K562 (cell line): ENCODE data around the gene AP5Z1. TPM values are rescaled to one million over a fixed set of nuclear protein-coding genes. Genes with fewer than 3 reads are reported as not detected.

Source experiments
- ATAC-seq: fragments of 200-7000 bp; cut with Tn5 transposase; 3 replicates; pipeline ENCODE4 v1.9.1; 2020; ENCODE audit warnings: moderate library complexity
- BruUV-seq: library from RNA; stranded (reverse); fragments of 400-500 nt; replicated peaks from 2 replicates; lab custom pipeline; 2021; lab: Mats Ljungman, UMichigan
- CTCF ChIA-PET: fragments of 300-600 bp; formaldehyde crosslinking; extraction: SDS; loops from one replicate; lab custom pipeline; 2021; ENCODE audit warnings: low intra/inter-chr PET ratio; lab: Yijun Ruan, JAX
- POLR2A ChIA-PET: fragments of 300-600, 350-650 bp; sonication (Branson Sonifier 250); formaldehyde crosslinking; extraction: SDS; loops from one replicate; lab custom pipeline; 2021; ENCODE audit warnings: antibody characterized with exemption, inconsistent platforms; lab: Yijun Ruan, JAX
- DNase-seq, 4 experiments: peaks; one replicate each; pipeline versions ENCODE4 v3.0.0 to v3.0.0-alpha.2; 2011 to 2018; ENCODE audit warnings: low spot score in 3 of 4, mixed read lengths in 3 of 4; ENCODE audit errors: extremely low read depth in 1 of 4
- FAIRE-seq: peaks from 2 replicates; lab custom pipeline; 2011; peaks lifted over from hg19 to GRCh38; lab: Jason Lieb, UNC
- H2AFZ ChIP-seq: 2 replicates; pipeline ENCODE4 v1.6.0; 2011; ENCODE audit warnings: low read depth, low read length, control low read depth, inconsistent platforms
- H3K27ac ChIP-seq: fragments of 200-600 bp; 3 replicates; pipeline ENCODE4 v1.8.0; 2011; ENCODE audit warnings: low read depth, mild to moderate bottlenecking, control low read depth, inconsistent platforms, low read length, moderate library complexity, mixed read lengths; ENCODE audit errors: extremely low read depth
- H3K27me3 ChIP-seq, 2 experiments: fragments of 300-600 bp in 1 of 2; 2 replicates in 1 of 2; 3 replicates in 1 of 2; pipeline versions ENCODE4 v1.6.0 to v1.8.0; 2011; ENCODE audit warnings: inconsistent platforms in 2 of 2, low read length in 2 of 2, mild to moderate bottlenecking in 1 of 2, mixed read lengths in 1 of 2, moderate library complexity in 1 of 2; ENCODE audit not compliant: control insufficient read depth in 2 of 2, insufficient read depth in 2 of 2
- H3K36me3 ChIP-seq: fragments of 300-600 bp; 3 replicates; pipeline ENCODE4 v1.8.0; 2011; ENCODE audit warnings: mild to moderate bottlenecking, low read length, inconsistent platforms; ENCODE audit not compliant: control insufficient read depth, insufficient read depth
- H3K4me1 ChIP-seq, 2 experiments: fragments of 200-600 bp in 1 of 2; replicated peaks in 1 of 2; 2 replicates in 1 of 2; 3 replicates in 1 of 2; pipeline versions ENCODE4 v1.5.1 to v1.8.0; 2011; ENCODE audit warnings: inconsistent platforms in 2 of 2, low read length in 2 of 2, mild to moderate bottlenecking in 1 of 2, mixed read lengths in 1 of 2, moderate library complexity in 1 of 2; ENCODE audit not compliant: control insufficient read depth in 2 of 2, insufficient read depth in 2 of 2
- H3K4me2 ChIP-seq: 2 replicates; pipeline ENCODE4 v1.6.1; 2011; ENCODE audit warnings: low read length, control low read depth, inconsistent platforms, mixed read lengths; ENCODE audit not compliant: insufficient read depth
- H3K4me3 ChIP-seq: fragments of 200-600 bp; sonication (generic), shearing (Covaris generic); 2 replicates; pipeline ENCODE4 v1.5.1; 2016; ENCODE audit warnings: control low read depth, inconsistent platforms
- H3K79me2 ChIP-seq: fragments of 200-600 bp; 3 replicates; pipeline ENCODE4 v1.8.0; 2011; ENCODE audit warnings: low read length, inconsistent platforms; ENCODE audit not compliant: control insufficient read depth, insufficient read depth
- H3K9ac ChIP-seq, 2 experiments: 2 replicates each; pipeline versions ENCODE4 v1.6.0 to v1.6.1; 2011; ENCODE audit warnings: low read depth in 2 of 2, low read length in 2 of 2, control low read depth in 1 of 2, inconsistent platforms in 1 of 2, mild to moderate bottlenecking in 1 of 2, mixed read lengths in 1 of 2; ENCODE audit not compliant: insufficient read depth in 1 of 2
- H3K9me1 ChIP-seq: one replicate; pipeline ENCODE4 v1.6.0; 2011; ENCODE audit warnings: inconsistent platforms, mild to moderate bottlenecking, low read length, moderate library complexity; ENCODE audit not compliant: control insufficient read depth, insufficient read depth
- H3K9me3 ChIP-seq: replicated peaks from 2 replicates; pipeline ENCODE4 v1.5.1; 2011; ENCODE audit warnings: low read depth, low read length, inconsistent platforms; ENCODE audit not compliant: control insufficient read depth, insufficient read depth
- H4K20me1 ChIP-seq: replicated peaks from 2 replicates; pipeline ENCODE4 v1.6.1; 2011; ENCODE audit warnings: low read length, inconsistent platforms, mixed read lengths; ENCODE audit not compliant: control insufficient read depth, insufficient read depth
- E2F3 ChIP-seq: fragments of 250-450 bp; sonication (Bioruptor Pico); IDR thresholded peaks from 2 replicates; pipeline ENCODE4 v1.4.0; 2020; ENCODE audit warnings: mild to moderate bottlenecking
- NBN ChIP-seq: fragments of 450-650 bp; IDR thresholded peaks from 2 replicates; pipeline ENCODE4 v1.6.1; 2016; ENCODE audit warnings: low read depth, mild to moderate bottlenecking
- POLR3G ChIP-seq: IDR thresholded peaks from 2 replicates; pipeline ENCODE4 v1.6.1; 2011; ENCODE audit not compliant: insufficient read length, insufficient replicate concordance; ENCODE audit errors: extremely low read depth
- SMARCC2 ChIP-seq: fragments of 450-650 bp; IDR thresholded peaks from 2 replicates; pipeline ENCODE4 v1.6.1; 2017; ENCODE audit warnings: antibody characterized with exemption, moderate library complexity, mild to moderate bottlenecking, low read depth
- U2AF1 ChIP-seq: fragments of 200-400 bp; formaldehyde crosslinking; optimal IDR thresholded peaks from 2 replicates; pipeline ENCODE3; 2017; ENCODE audit warnings: mild to moderate bottlenecking, low read depth, low read length, moderate library complexity
- ZNF695 ChIP-seq: fragments of 450-650 bp; formaldehyde crosslinking; IDR thresholded peaks from 2 replicates; pipeline ENCODE4 v1.4.0; 2020; ENCODE audit warnings: mild to moderate bottlenecking, moderate library complexity
- ZNF707 ChIP-seq: fragments of 250-450 bp; sonication (Bioruptor Pico); conservative IDR thresholded peaks from 2 replicates; pipeline ENCODE4 v1.8.0; 2022; ENCODE audit warnings: inconsistent platforms, mild to moderate bottlenecking, moderate library complexity
- ZNF79 ChIP-seq: fragments of 250-450 bp; sonication (Bioruptor Pico); IDR thresholded peaks from 2 replicates; pipeline ENCODE4 v1.4.0; 2020; ENCODE audit warnings: low read depth, mild to moderate bottlenecking, moderate library complexity
- WGBS: fragments of 100-300 bp; shearing (Covaris generic); methylation state at CpG from one replicate; pipeline ENCODE4 v1.1.6; 2016; ENCODE audit warnings: low coverage, mixed read lengths; ENCODE audit not compliant: insufficient coverage; ENCODE audit errors: missing lambda C conversion rate; 5-methylcytosine and 5-hydroxymethylcytosine counted together
- in situ Hi-C: fragments of 300-500 bp; cut with MboI; formaldehyde crosslinking; loops from 4 replicates; pipeline ENCODE4 v1.15.0; 2018; ENCODE audit warnings: inconsistent platforms, mixed read lengths
- intact Hi-C: fragments of 100-400 bp; cut with micrococcal nuclease; formaldehyde crosslinking; loops from 2 replicates; pipeline ENCODE4 v1.14.2; 2022
- polyA plus RNA-seq, 8 experiments: library from polyadenylated mRNA; depleted of rRNA in 4 of 8; stranded (reverse) in 5 of 8; unstranded in 3 of 8; fragments of >200 nt; fragmentation: Nextera tagmentation in 2 of 8; fragmentation: Illumina TruSeq in 1 of 8; extraction: Ambion mirVana in 2 of 8; extraction: Trizol in 1 of 8; gene quantifications; 2 replicates each; pipeline versions ENCODE4 v1.2.1 to v1.2.3, GENCODE V29; 2011 to 2014; ENCODE audit warnings: inconsistent platforms in 1 of 8, missing spikeins in 1 of 8
- total RNA-seq, 7 experiments: library from RNA; depleted of rRNA in 6 of 7; stranded (reverse); fragments of >200 nt in 6 of 7; fragmentation: Illumina TruSeq in 2 of 7; extraction: Trizol in 2 of 7; gene quantifications; 2 replicates each; pipeline versions ENCODE4 v1.2.1 to v1.2.3, GENCODE V29; 2011 to 2021; ENCODE audit warnings: low replicate concordance in 1 of 7

AP5Z1 gene
- total and polyA plus RNA-seq, 9 of the 15 experiments (the other 6 are each of a cell fraction or from before 2014, with no cell fraction given) = 0.06 to 31.1 (median 6.4) TPM

DNA sequence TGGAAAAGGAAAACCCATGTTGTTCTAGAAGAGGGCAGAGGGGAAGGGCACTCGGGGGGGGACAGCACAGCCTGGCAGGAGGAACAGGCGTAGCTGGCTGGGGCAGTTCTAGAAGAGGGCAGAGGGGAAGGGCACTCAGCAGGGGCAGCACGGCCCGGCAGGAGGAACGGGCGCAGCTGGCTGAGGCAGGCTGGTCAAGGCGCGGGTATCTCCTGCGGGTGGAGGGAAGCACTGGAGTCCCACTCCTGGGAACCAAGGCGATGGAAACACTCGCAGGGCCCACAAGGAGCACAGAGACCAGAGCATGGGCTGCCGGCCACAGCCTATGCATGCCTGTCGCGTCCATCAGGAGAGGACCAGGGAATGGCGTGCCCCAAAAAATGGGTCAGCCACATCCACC lies 49.7 kb downstream of the AP5Z1 start:
- no peak overlapping the region for H3K4me3 ChIP-seq
- peaks cover 0 to 24% of the 10 kb centered on the region in 2 experiments; a peak in 3 of 5 replicates for H3K4me1 ChIP-seq
- H3K9me1 ChIP-seq = no peaks in the 10 kb centered on the region
- WGBS = 72% methylated on average over 10 of the region's 15 CpGs
- TF ChIP-seq U2AF1 (no peak), ZNF707 (no peak)
- in situ Hi-C loops = no loop called here
- no peak overlapping the region for H3K4me2 ChIP-seq
- H3K9ac ChIP-seq = no peak overlapping the region
- no TSS peak for BruUV-seq
- CTCF ChIA-PET = no interaction called here
- intact Hi-C loops = no loop called here
- H4K20me1 ChIP-seq = no peaks in the 10 kb centered on the region
- H3K27me3 ChIP-seq = peaks cover 0 to 9% of the 10 kb centered on the region in 2 experiments; a peak in 1 of 5 replicates
- POLR2A ChIA-PET = interaction anchor here (0.6 kb wide), 3 partner anchors 17 to 43 kb away, joined by 3 to 5 read pairs (median 4); no protein-coding TSS in a partner anchor
- FAIRE-seq (no peak), DNase-seq (no peak), ATAC-seq (no peak)
- no peak overlapping the region for H2AFZ ChIP-seq
- no peaks in the 10 kb centered on the region for H3K9me3 ChIP-seq
- H3K79me2 ChIP-seq = no peaks in the 10 kb centered on the region
- H3K36me3 ChIP-seq = no peaks in the 10 kb centered on the region
- H3K27ac ChIP-seq = no peak overlapping the region

DNA sequence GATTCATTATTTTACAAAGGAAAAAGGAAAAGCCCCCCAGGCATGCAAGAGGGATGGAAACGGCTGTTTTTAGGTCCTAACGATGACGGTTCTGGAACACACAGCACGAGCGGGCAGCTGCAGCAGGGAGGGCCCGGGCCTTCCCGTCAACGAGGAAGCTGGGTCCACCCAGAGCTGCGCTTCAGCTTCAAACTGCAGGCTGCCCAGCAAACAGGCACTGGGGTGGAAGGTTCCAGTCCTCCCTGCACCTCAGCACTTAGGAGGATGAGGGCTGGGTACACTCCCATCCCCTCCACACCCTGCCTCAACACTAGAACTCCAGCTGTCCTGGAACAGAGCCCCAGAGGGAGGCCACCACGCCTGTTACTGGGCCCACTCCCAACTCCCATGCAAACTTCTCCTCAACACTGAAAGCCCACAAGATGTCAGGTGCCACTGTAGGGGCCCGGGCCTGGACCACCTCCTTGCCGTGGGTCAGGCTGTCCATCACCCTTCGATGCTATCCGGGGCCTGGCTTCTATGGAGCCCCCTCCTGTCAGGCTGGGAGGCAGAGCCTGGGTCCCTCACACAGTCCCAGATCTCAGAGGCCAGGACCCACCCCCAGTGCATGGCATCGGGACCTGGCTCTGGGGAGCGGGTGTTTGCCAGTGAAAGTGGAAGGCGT lies 53.4 kb downstream of the AP5Z1 start:
- no peak overlapping the region for H2AFZ ChIP-seq
- no peak for TF ChIP-seq ZNF79 (CRISPR knock-in tag)
- TF ChIP-seq POLR3G = no peak
- TF ChIP-seq ZNF695 (CRISPR knock-in tag) = no peak
- TF ChIP-seq SMARCC2 = no peak
- no peak for TF ChIP-seq E2F3
- no peak for TF ChIP-seq NBN

More for the DNA sequence above, 53.4 kb downstream of the AP5Z1 start:
- ATAC-seq = no peak
- WGBS = 62% methylated on average over 16 of the region's 17 CpGs
- Histone ChIP-seq H4K20me1 (no peaks in the 10 kb centered on the region), H3K27ac (no peak overlapping the region), H3K4me3 (no peak overlapping the region), H3K9me1 (no peaks in the 10 kb centered on the region), H3K79me2 (no peaks in the 10 kb centered on the region), H3K36me3 (no peaks in the 10 kb centered on the region), H3K4me2 (no peak overlapping the region), H3K27me3 (no peaks in the 10 kb centered on the region), H3K9ac (peak overlapping the region in 1 of 2 experiments; percentile 20; a peak in 1 of 4 replicates), H3K4me1 (peaks cover 3 to 13% of the 10 kb centered on the region in 2 experiments; a peak in 3 of 5 replicates), H3K9me3 (no peaks in the 10 kb centered on the region)
- ChIA-PET POLR2A (interaction anchor here (0.9 kb wide), 1 partner anchor 9 kb away, joined by 3 read pairs; no protein-coding TSS in a partner anchor), CTCF (no interaction called here)
- intact Hi-C loops = no loop called here
- in situ Hi-C loops = no loop called here
- no peak for FAIRE-seq
- no TSS peak for BruUV-seq
- no peak for DNase-seq
